ENCODE results near the gene KCNK10. TPM values are rescaled to one million over a fixed set of nuclear protein-coding genes. Genes with fewer than 3 reads are reported as not detected.

KCNK10 gene
- polyA plus RNA-seq, 2 of the 4 experiments (the other 2 are of a cell fraction), result not detected

GRCh38 chr14:88231603-88232002 lies 91.5 kb downstream of the KCNK10 start (continued):
- no peak for TF ChIP-seq ZSCAN20 (CRISPR knock-in tag; IDR thresholded peaks at IDR 0.05)

DNA sequence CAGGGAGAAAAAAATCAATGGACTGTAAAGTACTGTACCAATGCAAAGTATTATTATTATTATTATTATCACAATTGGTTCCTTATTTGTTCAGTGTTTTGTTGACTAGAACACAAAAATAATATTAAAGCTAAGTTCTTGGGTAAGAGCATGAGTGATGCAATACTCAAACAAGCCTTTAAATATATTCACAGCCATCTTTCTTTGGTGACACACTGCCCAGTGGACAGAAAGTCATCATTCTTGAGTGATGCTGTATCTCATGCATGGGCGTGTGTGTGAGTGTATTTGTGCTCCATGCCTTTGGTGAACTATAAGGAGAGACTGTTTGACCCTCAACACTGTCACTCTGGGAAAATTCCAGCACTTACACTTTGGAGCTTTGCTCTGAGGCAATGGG lies 93.6 kb downstream of the KCNK10 start:
- Histone ChIP-seq H3K4me1 (no peaks in the 10 kb centered on the region), H3K4me2 (no peak overlapping the region), H3K4me3 (no peak overlapping the region), H3K9me3 (no peaks in the 10 kb centered on the region), H3K27ac (no peak overlapping the region)
- POLR2A ChIA-PET, result no interaction called here
- 7% methylated on average over 1 of the region's 1 CpG for WGBS (ENCODE audit: missing lambda C conversion rate)
- FAIRE-seq (no peak), DNase-seq (ENCODE audit: low read depth in 1 of 2, low spot score in 1 of 2) (no peak), ATAC-seq (no peak)
- TF ChIP-seq HDAC2 (IDR thresholded peaks at IDR 0.05), result no peak
- TF ChIP-seq, protein P1, sequence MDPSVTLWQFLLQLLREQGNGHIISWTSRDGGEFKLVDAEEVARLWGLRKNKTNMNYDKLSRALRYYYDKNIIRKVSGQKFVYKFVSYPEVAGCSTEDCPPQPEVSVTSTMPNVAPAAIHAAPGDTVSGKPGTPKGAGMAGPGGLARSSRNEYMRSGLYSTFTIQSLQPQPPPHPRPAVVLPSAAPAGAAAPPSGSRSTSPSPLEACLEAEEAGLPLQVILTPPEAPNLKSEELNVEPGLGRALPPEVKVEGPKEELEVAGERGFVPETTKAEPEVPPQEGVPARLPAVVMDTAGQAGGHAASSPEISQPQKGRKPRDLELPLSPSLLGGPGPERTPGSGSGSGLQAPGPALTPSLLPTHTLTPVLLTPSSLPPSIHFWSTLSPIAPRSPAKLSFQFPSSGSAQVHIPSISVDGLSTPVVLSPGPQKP (IDR thresholded peaks at IDR 0.05; ENCODE audit: low read depth, low read length), result no peak
- TF ChIP-seq BHLHE40 (IDR thresholded peaks at IDR 0.05; ENCODE audit: low read depth, low read length), result no peak
- TF ChIP-seq SMC3 (IDR thresholded peaks at IDR 0.05), result no peak
- no peak for TF ChIP-seq CHD2 (IDR thresholded peaks at IDR 0.05; ENCODE audit: low read length, partially characterized antibody)
- no peak for TF ChIP-seq ZFP36 (IDR thresholded peaks at IDR 0.05; ENCODE audit: borderline replicate concordance, partially characterized antibody)
- TF ChIP-seq PHF8 (IDR thresholded peaks at IDR 0.05; ENCODE audit: borderline replicate concordance, low read depth), result no peak
- TF ChIP-seq REST (IDR thresholded peaks at IDR 0.05), result no peak
- TF ChIP-seq KDM1A (IDR thresholded peaks at IDR 0.05; ENCODE audit: low read depth), result no peak
- no peak for TF ChIP-seq GATA3 (IDR thresholded peaks at IDR 0.05; ENCODE audit: borderline replicate concordance)
- CTCF ChIA-PET, result interaction anchor here (0.6 to 3.7 kb wide), 2 partner anchors 41 to 423 kb away, joined by 4 to 14 read pairs; no protein-coding TSS in a partner anchor

DNA sequence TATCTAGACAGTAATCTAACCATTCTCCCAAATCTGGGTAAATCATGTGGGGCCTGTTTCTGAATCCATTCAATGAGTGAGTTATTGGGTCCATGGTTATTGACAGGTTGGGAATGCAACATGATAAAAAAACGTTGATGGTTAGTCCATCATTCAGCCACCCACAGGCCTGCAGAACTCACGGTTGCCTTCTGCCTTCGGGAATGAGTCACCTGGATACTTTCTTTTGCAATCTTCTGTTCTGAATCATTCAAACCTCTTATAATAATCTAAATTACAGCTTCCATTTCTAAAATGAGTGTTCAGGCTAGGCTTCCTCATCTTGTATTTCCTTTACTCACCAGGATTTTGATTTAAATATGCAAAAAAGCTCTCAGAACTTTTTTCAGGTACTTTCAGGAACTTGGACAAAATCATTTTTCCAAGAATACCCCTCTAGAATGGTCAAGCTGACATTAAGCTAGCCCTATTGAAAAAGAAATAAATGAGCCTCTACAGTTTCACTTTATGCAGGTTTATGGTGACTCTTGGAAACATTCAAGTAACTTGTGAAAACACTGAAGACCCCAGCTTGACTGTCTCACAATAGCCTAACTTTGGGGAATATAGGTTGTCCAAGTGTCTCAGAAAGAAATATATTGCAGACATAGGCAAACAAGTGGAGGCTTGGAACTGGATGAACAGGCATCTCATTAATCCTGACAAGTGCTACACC lies 94.4 kb downstream of the KCNK10 start:
- Histone ChIP-seq H3K4me3 (no peak overlapping the region), H3K9me3 (no peaks in the 10 kb centered on the region), H3K4me2 (no peak overlapping the region), H3K27ac (no peak overlapping the region), H3K4me1 (no peaks in the 10 kb centered on the region)
- no peak for FAIRE-seq
- POLR2A ChIA-PET, result no interaction called here
- TF ChIP-seq MAZ (IDR thresholded peaks at IDR 0.05; ENCODE audit: borderline replicate concordance, low read depth, low read length) (no peak), NFE2L2 (conservative IDR thresholded peaks at IDR 0.05; ENCODE audit: low read length) (no peak), TFCP2L1 (CRISPR knock-in tag; IDR thresholded peaks at IDR 0.05) (no peak), BHLHE40 (IDR thresholded peaks at IDR 0.05; ENCODE audit: low read depth, low read length) (no peak), ESRRA (IDR thresholded peaks at IDR 0.05; ENCODE audit: borderline replicate concordance, low read length) (no peak), KDM1A (IDR thresholded peaks at IDR 0.05; ENCODE audit: low read depth) (no peak), PHF8 (IDR thresholded peaks at IDR 0.05; ENCODE audit: borderline replicate concordance, low read depth) (no peak), FOSB (CRISPR knock-in tag; IDR thresholded peaks at IDR 0.05) (no peak), CTCF (IDR thresholded peaks at IDR 0.05) (no peak), NPAS2 (CRISPR knock-in tag; IDR thresholded peaks at IDR 0.05; ENCODE audit: borderline replicate concordance) (no peak), CEBPB (IDR thresholded peaks at IDR 0.05) (no peak), CHD4 (IDR thresholded peaks at IDR 0.05; ENCODE audit: borderline replicate concordance) (no peak), RARB (CRISPR knock-in tag; IDR thresholded peaks at IDR 0.05) (no peak), EHMT2 (IDR thresholded peaks at IDR 0.05; ENCODE audit: low read depth) (no peak), JUNB (IDR thresholded peaks at IDR 0.05) (no peak), FOSL2 (IDR thresholded peaks at IDR 0.05) (no peak), FOSL2 (CRISPR knock-in tag; IDR thresholded peaks at IDR 0.05) (no peak), SMC3 (IDR thresholded peaks at IDR 0.05) (no peak)
- TF ChIP-seq, protein P2, sequence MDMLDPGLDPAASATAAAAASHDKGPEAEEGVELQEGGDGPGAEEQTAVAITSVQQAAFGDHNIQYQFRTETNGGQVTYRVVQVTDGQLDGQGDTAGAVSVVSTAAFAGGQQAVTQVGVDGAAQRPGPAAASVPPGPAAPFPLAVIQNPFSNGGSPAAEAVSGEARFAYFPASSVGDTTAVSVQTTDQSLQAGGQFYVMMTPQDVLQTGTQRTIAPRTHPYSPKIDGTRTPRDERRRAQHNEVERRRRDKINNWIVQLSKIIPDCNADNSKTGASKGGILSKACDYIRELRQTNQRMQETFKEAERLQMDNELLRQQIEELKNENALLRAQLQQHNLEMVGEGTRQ (IDR thresholded peaks at IDR 0.05), result no peak
- WGBS (ENCODE audit: missing lambda C conversion rate), result 3% methylated on average over 3 of the region's 3 CpGs
- no peak for DNase-seq (ENCODE audit: low read depth in 1 of 2, low spot score in 1 of 2)
- no peak for ATAC-seq
- CTCF ChIA-PET, result interaction anchor here (3.7 kb wide), 1 partner anchor 40 kb away, joined by 14 read pairs; no protein-coding TSS in a partner anchor
